GM19463 (cell line): Measurements from ENCODE around the gene GNB3.

Experiments
- ATAC-seq: cut with Tn5 transposase; IDR thresholded peaks from one replicate; pipeline ENCODE4 v1.9.1; 2021; ENCODE audit warnings: mild to moderate bottlenecking, moderate library complexity; ENCODE audit not compliant: unreplicated experiment

Gene GNB3

GRCh38 chr12:6823182-6824084 is 17.3 kb upstream of the GNB3 start:
- no peak for ATAC-seq

GRCh38 chr12:6824085-6824775 is 16.5 kb upstream of the GNB3 start:
- no peak for ATAC-seq

- no peak for ATAC-seq
Measured at GRCh38 chr12:6824901-6825381, 15.8 kb upstream of the GNB3 start.

- ATAC-seq, result no peak
Measured at GRCh38 chr12:6825398-6826124, 15.2 kb upstream of the GNB3 start.

- no peak for ATAC-seq
Measured at GRCh38 chr12:6826125-6826733, 14.5 kb upstream of the GNB3 start.

- ATAC-seq, result no peak
Measured at GRCh38 chr12:6826734-6827436, 13.8 kb upstream of the GNB3 start.

GRCh38 chr12:6827437-6827911 is 13.3 kb upstream of the GNB3 start:
- no peak for ATAC-seq

GRCh38 chr12:6827982-6828780 is 12.5 kb upstream of the GNB3 start, which contains the start of gene P3H3:
Gene P3H3 (plus strand): TSS chr12:6828407. CDS start chr12:6828441, 34 bp downstream.
- no peak for ATAC-seq

- ATAC-seq, result no peak
Measured at GRCh38 chr12:6828781-6829535, 11.8 kb upstream of the GNB3 start.

GRCh38 chr12:6829536-6830220 is 11.0 kb upstream of the GNB3 start:
- ATAC-seq, result no peak

- no peak for ATAC-seq
Measured at GRCh38 chr12:6830286-6830890, 10.3 kb upstream of the GNB3 start.

GRCh38 chr12:6830999-6831398 is 9.7 kb upstream of the GNB3 start:
- no peak for ATAC-seq

GRCh38 chr12:6831450-6831995 is 9.2 kb upstream of the GNB3 start:
- ATAC-seq, result no peak

GRCh38 chr12:6832125-6832524 is 8.6 kb upstream of the GNB3 start:
- no peak for ATAC-seq

GRCh38 chr12:6833189-6833890 is 7.4 kb upstream of the GNB3 start:
- ATAC-seq, result no peak

- no peak for ATAC-seq
Measured at GRCh38 chr12:6834254-6834653, 6.5 kb upstream of the GNB3 start.

- ATAC-seq, result no peak
Measured at GRCh38 chr12:6834873-6835272, 5.9 kb upstream of the GNB3 start.
